GM12873 (cell line): ENCODE results near the gene MAML3.

ENCODE experiments used
- TF ChIP-seq, protein P1 (sequence below): IDR thresholded peaks from 2 replicates; pipeline ENCODE4 v1.5.1; 2012; ENCODE audit warnings: low read depth, mild to moderate bottlenecking, moderate library complexity, low read length, control low read depth; ENCODE audit not compliant: insufficient read depth; ENCODE audit errors: missing control alignments

MAML3 gene

DNA sequence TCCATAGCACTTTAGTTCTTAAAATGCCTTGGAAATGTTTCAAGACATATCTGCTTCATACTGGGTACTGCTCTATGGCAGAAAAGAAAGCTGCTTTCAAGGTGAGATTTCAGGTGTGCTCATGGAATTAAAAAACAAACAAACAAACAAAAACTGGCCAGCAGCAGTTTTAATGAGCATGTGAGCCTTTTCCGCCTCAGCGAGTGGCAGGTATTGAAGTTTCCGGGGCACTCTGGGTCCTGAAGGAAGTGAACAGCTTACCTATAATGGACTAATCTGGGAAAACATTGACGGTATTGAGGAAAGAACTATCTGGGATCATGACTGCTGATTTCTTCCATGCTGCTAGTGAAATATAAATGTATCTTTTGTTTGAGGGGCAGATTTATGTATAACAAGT, 194.6 kb downstream of the MAML3 start:
- TF ChIP-seq, protein P1, sequence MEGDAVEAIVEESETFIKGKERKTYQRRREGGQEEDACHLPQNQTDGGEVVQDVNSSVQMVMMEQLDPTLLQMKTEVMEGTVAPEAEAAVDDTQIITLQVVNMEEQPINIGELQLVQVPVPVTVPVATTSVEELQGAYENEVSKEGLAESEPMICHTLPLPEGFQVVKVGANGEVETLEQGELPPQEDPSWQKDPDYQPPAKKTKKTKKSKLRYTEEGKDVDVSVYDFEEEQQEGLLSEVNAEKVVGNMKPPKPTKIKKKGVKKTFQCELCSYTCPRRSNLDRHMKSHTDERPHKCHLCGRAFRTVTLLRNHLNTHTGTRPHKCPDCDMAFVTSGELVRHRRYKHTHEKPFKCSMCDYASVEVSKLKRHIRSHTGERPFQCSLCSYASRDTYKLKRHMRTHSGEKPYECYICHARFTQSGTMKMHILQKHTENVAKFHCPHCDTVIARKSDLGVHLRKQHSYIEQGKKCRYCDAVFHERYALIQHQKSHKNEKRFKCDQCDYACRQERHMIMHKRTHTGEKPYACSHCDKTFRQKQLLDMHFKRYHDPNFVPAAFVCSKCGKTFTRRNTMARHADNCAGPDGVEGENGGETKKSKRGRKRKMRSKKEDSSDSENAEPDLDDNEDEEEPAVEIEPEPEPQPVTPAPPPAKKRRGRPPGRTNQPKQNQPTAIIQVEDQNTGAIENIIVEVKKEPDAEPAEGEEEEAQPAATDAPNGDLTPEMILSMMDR, result no peak

DNA sequence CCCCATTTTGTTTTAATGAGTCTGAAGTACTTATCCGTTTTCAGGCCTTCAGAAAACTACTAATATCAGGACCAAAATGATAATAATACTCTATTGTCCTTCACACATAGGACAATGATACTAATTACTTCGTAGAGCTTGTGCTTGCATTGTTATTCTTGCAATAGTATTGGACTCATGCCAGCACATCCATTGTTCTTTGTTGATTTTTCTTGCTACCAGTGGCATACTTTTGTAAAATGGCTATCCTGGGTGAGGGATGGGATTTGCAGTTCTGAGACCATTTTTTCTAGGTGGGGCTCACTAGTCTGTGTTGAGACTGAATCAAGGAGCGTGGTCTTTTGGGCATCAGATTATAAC, 195.3 kb downstream of the MAML3 start:
- TF ChIP-seq, protein P1, result no peak

DNA sequence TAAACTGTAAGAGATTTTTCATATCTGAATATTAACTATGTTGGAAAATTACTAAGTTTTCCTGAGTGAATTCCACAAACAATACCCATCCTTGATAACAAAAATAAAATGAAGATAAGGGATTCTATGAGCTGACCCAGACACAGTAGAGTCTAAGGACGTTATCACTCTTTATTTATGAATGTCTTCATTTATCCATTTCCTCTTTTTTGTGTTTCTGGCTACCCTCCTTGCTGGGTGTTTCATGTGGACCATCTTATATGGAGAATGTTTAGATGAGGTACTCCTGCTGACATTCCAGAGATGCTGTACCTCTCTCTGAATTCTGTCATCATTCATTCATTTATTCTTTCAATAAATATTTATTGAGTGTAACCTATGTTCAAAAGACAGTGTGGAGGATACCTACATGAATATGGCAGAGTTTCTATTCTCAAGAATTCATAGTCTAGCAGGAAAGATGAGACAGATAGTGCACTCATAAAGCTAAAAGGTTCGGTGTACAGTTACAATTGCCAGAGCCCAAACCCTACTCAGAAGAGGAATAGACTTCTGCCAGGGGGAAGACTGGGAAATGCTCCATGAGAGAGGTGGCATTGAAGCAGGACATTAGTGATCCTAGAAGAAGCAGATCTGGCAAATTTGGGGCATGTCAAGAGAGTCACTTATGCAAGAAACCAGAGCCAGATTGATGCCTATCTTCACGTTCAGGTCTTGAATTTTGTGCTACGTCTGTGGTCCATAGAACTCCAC, 195.8 kb downstream of the MAML3 start:
- TF ChIP-seq, protein P1, result no peak

DNA sequence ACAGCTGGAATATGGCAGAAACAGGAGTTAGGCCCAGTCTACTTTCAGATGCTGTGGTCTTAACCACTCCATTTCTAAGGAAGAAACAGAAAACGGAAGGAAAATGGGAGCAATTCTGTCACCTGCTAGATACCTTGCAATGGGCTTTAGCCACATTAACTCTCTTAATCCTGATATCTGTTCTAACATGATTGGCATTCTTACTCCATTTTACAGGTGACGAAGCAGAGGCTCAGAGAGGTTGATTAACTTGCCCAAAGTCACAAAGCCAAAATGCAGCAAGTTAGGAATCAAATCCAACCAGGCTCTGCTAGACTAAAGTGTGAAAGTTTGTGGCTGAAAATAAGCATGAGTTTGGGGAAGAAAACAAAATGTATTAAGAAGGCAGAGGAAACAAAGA, 196.9 kb downstream of the MAML3 start:
- TF ChIP-seq, protein P1, result no peak

DNA sequence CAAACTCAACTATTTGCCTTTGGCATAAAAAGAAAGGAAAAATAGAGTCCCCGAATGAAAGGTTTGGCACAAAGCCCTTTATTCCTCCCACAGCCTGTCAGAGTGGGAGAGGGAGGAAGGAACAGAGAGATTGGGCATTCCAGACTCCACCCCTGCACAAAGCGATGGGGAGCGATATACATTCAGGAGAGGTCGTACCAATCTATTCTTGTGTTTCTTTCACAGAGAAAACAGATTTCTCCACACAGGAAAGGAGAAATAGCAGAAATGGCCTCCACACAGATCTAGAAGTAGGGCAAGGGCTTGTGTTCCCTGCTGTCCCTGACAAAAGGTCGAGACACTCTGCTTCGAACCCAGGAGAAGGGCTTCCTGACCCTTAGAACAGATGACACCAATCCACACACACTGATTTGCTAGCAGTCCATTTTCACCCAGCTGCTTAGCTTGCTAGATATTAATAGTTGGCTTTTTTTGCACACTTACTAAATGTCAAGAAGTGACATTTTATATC, 197.4 kb downstream of the MAML3 start:
- TF ChIP-seq, protein P1, result no peak

DNA sequence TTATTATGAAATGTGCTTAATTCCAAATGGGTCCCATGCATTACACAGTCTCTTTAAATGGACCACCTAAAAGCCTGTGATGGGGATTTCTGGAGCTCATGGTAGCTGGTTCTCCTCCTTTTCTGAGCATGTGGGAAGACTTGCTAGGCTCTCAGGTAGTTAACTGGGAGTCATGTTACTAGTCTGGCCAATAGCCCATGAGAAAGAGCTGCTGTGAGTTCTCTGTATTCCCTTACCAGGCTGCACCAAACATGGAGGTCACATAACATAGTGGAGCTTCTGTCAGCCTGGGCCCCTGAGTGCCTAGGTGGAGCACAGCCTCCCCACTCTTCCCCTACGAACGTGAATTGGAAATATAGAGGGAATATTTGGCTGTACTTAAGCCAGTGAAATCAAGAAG, 198.4 kb downstream of the MAML3 start:
- TF ChIP-seq, protein P1, result no peak

DNA sequence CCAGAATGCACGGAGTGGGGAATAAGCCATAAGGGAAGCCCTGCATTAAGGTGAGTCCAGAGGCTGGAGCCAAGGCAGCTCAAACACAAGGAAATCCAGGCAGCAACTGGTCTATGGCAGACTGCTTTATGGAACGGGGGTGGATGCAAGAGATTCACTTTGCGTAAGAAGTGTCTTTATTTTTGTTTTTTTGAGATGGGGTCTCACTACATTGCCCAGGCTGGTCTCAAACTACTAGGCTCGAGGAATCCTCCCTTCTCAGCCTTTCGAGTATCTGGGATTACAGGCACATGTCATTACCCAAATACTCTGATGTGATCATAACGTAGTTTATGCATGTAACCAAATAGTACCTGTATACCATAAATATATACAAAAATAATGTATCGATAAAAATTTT, 199.5 kb downstream of the MAML3 start:
- TF ChIP-seq, protein P1, result no peak

DNA sequence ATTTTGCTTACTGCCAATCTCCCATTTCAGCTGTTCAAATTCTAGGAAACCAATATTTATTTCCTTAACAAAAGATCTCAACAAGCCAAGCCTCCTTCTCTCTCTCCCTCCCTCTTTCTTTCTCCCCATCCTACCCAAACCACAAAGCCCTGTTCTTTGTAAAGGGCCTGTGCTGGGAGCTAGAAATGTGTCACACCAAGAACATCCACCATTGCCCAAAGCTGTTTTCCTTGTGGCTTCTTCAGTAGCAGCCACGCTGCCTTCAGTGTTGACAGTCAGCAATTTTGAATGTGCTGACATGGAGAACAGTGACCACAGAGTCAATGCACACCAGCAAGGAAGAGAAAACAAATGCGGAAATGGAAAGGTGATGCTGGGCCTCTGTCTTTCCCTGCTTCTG, 203.0 kb downstream of the MAML3 start:
- TF ChIP-seq, protein P1, result no peak
